A204.1 (cell line): Measurements from ENCODE around the gene BRINP3.
"Not testable (repeated sequence)": the region's sequence is repeated elsewhere in the genome, so short reads cannot be mapped to it uniquely, and the experiment has no call there.

Source experiments
- FAIRE-seq: peaks from 2 replicates; lab custom pipeline; 2012; peaks lifted over from hg19 to GRCh38; lab: Jason Lieb, UNC

Gene BRINP3

GRCh38 chr1:190178827-190179226 lies 298.8 kb downstream of the BRINP3 start:
- no peak for FAIRE-seq

GRCh38 chr1:190177555-190177954 lies 300.1 kb downstream of the BRINP3 start:
- no peak for FAIRE-seq

GRCh38 chr1:190176776-190177175 lies 300.9 kb downstream of the BRINP3 start:
- no peak for FAIRE-seq

DNA sequence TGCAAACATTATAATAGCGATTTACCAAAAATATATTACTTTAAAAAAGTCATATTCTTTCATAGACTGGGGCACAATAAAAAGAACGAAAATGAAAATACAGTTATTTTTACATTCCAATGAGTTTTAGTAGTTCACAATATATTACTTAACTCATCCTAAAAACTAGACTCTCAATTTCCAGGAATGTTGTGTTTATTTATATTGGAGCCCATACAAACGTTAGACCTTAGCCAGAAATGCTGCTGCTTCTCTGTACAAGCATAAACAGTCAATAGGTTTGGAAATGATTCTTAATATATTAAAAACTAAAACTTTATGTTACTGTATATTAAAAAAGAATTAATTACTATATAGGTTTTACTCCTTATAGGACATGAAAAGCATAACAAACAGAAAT lies 302.3 kb downstream of the BRINP3 start:
- no peak for FAIRE-seq

DNA sequence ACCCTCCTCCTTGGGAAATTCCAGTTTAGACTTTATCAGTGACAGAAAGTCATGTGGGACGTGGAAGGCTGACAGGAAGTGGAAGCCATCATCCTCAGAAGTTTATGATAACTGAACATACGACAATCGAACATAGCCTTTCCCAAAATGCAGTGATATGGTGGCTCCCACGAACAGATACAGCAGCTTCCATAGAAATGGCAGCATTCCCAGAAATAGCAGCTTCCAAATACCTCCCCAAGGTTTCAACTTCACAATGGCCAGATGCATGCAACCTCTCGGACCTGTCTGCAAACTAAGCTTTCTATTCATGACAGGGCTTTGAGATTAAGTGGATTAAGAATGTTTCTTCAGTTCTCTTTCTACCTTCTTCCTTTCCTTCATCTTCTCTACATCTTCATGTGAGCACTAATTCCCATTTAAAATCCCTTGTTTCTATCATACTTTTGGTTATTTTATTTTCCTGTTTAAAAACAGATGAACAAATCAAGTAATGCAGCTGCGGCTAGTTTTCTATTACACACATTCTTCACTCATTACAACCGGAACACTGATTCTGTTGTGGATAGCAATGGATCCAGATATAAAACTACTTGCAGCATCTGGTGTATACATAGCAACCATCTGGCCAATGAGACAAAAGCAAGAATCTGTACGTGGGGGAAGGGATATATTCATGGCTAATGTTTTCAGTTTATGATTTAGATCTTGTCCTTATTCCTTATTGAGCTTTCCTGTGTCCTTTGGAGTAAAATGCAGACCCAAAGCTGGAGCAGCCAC lies 304.8 kb downstream of the BRINP3 start:
- no peak for FAIRE-seq

DNA sequence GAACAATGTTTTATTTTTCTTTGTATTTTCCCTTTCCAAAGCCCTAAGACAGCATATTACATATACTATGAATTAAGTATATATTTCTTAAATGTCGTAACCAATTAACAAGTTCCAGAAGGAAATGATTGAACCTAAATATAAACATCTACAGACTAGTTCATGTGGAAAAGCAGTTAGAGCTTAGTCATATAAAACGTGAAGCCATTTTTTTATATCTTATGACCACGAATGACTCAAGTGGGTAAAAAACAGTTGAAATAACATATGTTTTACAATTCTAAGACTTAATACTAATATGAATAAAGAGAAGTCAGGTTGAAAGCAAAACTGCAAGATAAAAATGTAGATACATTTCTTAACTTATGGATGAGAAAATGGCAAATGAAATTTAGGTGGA lies 307.3 kb downstream of the BRINP3 start:
- FAIRE-seq: no peak

GRCh38 chr1:190169311-190170067 lies 308.2 kb downstream of the BRINP3 start:
- FAIRE-seq: no peak

DNA sequence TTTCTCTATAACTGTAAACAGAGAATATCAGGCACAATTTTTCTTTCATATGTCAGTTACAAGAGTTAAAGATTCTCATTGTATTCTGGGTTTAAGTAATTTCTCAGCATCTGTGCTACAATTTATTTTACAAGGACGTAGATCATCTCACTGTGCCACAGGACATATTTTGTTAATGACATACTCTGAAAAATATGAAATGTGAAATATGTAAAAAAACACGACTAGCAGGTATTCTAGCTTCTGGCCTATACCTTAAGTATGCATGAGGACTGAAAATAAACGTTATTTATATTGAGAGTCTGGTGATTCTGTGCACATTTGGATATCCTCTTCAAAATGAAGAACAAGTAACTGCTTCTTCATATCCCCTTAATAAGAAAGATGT lies 308.8 kb downstream of the BRINP3 start:
- no peak for FAIRE-seq

GRCh38 chr1:190168116-190168892 lies 309.4 kb downstream of the BRINP3 start:
- FAIRE-seq: no peak

- no peak for FAIRE-seq
Measured at GRCh38 chr1:190159146-190159545, 318.5 kb downstream of the BRINP3 start.

- FAIRE-seq: no peak
Measured at GRCh38 chr1:190154744-190155143, 322.9 kb downstream of the BRINP3 start.

DNA sequence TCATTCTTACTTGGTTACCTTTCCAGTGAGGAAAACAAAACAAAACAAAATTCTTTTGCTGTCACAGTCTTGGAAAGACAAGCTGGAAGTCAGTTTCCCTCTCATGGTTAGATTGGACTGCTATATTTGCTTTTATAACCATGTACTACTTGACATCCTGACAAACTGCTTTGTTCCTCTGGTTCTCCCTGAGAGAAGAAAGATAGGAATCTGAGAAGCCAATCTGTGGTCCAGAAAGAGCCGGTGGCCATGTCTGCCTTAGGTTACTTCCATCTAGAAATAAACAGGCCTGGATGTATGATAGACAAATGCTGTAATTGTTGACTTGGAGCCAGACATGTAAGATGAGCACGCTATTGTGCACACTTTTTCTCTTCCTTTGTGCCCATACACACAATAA lies 330.0 kb downstream of the BRINP3 start:
- FAIRE-seq: no peak

GRCh38 chr1:190144650-190145049 lies 333.0 kb downstream of the BRINP3 start:
- FAIRE-seq: no peak

- no peak for FAIRE-seq
Measured at GRCh38 chr1:190140644-190141043, 337.0 kb downstream of the BRINP3 start.

DNA sequence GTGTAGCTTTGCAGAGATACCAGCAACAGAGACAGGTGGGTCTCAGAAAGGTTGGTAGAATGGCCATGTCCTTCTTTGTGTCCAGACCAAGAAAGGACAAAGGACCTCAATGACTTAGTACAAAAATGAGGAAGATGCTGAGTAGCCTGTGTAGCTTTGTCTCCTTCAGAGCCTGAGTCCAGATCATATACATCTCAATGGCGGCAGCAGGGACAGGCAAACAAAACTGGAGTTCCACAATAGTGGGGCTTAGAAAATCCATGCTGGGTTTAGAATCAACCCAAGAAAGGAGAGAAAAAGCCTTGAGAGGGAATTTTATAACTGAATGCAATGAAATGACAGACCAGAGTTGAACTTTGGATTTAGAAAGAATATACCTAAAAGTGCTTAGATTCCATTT lies 339.0 kb downstream of the BRINP3 start:
- no peak for FAIRE-seq

GRCh38 chr1:190138266-190138665 lies 339.4 kb downstream of the BRINP3 start:
- no peak for FAIRE-seq

DNA sequence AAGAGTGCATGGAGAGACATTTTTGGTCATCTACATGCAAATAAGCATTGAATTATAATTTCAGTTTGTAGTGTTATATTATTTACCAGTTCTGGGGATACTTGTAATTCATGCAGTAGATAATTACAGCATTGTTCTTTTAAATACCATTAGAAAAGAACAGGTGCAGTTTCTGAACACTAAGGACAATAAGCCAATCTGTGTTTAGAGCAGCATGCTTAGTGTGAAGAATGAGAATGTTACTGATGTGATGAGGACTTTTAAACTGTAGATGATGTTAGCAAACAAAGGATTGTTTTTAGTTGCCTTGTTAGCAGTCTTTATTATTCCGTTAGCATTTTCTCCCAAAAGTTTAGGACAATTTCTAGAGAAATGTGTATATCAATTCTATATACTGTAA lies 348.3 kb downstream of the BRINP3 start:
- no peak for FAIRE-seq

- FAIRE-seq: no peak
Measured at GRCh38 chr1:190126728-190127127, 350.9 kb downstream of the BRINP3 start.

DNA sequence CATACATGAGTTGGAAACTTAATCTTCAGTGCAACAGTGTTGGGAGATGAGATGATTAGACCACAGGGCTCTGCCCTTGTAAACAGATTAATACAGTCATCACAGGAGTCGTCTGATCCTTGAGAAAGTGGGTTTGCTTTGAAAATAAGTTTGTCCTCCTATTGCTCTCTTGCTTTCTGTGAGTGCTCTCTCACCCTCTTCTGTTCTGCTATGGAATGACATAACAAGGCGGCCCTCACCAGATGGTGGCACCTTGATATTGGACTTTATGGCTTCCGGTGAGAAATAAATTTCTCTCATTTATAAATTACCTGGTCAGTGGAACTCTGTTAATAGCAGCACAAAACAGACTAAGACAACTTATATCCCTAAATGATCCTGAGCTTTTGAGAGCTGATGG lies 353.6 kb downstream of the BRINP3 start:
- FAIRE-seq: no peak

DNA sequence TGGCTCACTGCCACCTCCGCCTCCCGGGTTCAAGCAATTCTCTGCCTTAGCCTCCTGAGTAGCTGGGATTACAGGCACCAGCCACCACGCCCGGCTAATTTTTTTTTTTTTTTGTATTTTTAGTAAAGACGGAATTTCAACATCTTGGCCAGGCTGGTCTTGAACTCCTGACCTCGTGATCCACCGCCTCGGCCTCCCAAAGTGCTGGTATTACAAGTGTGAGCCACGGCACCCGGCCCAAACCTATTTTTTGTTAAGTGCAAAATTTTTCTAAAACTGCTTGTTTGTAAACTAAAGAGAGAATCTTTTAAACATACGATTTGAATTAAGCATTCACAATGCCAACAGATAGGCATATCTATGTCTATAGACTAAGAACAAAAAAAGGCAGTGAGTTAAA lies 357.1 kb downstream of the BRINP3 start:
- not testable (repeated sequence) for FAIRE-seq

DNA sequence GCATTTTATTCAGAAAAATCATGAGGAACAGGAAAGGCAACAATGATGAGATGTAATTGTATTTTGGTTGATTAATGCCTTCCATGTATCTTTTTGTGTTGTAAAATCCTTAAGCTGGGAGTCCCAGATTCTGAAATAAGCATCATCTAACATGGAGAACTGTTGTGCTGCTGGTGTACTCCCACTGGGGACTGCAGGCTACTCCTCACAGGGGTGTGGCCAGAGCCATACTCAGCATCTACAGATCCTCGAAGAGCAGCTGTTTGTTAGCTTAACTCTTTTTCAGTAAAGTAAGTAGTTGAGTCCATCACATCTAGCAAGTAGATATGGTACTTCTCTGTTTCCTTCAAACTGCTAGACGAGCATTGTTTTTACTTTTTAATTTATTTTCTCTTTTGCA lies 358.0 kb downstream of the BRINP3 start:
- no peak for FAIRE-seq

GRCh38 chr1:190116921-190117320 lies 360.7 kb downstream of the BRINP3 start:
- peak; percentile 21 for FAIRE-seq

DNA sequence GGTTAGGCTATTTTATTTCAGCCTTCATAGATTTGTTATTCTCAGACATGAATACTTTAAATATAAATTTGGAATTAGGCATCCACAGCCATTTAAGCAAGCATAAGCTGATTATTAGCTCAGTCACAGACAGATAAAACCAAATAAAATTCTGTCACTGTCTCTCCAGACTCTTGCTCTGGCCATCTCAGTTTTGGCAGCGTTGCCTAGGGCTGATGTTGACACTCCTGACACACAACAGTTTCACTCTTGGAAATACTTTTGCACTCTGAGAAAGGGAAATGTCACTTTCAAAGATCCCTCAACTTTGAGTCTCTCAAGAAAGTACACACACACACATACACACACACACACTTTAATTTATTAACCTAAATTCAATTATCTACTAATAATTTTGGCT lies 372.7 kb downstream of the BRINP3 start:
- no peak for FAIRE-seq
